ENCODE measurements around the gene THTPA. TPM values are rescaled to one million over a fixed set of nuclear protein-coding genes. Genes with fewer than 3 reads are reported as not detected.

Gene THTPA, protein sequence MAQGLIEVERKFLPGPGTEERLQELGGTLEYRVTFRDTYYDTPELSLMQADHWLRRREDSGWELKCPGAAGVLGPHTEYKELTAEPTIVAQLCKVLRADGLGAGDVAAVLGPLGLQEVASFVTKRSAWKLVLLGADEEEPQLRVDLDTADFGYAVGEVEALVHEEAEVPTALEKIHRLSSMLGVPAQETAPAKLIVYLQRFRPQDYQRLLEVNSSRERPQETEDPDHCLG
- 10 to 100 TPM; 14.2 to 19.2 TPM for total RNA-seq

DNA sequence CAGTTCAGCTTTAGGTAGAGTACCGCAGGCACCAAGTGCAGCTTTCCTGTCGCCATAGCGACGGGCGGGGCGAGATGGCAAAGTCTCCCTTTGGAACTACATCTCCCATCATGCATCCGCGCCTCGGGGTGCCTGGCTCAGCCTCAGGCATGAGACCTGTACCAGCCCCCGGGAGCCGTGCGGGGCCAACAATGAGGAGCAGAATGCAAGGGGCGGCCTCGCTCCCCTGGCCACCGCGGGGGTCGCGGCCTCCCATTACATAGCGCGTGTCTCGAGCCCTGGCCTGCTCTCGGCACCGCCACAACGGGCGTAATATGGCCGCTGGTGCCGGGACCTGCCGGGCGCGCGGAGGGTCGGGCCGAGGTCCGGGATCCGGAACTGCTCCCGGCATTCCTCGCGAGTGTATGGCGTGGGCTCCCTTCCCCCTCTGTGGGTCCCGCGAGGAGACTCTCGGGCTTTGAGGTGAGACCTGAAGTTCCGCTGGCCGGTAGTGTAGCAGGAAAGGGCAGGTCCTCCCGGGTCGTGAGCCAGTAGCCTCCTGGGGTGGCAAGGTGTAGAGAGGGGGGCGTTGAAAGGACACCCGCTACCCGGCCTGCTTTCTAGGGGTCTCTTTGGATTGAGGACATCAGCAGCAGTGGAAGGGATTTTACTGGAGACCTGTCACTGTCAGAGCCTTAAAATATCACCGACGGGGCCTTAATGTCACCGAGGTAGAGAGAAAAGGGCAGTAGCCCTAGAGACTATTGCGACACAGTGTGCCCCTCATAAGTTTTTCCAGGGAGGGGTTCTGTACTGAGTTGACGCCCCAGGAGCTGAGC is at the start of gene THTPA:
Gene THTPA (plus strand): TSS at position 390 of the 818 bp plus-strand sequence. CDS start 487 bp downstream, outside the sequence.
- ATAC-seq (ENCODE audit: low read depth), result peak; percentile 81
- H3K4me3 Mint-ChIP-seq, result peak within 1 kb of the TSS; percentile 95
- H3K27ac Mint-ChIP-seq, result peak within 1 kb of the TSS; percentile 96
- no peaks in the 10 kb centered on the region for H3K27me3 Mint-ChIP-seq
- peaks cover 32% of the 10 kb centered on the region for H3K4me1 Mint-ChIP-seq
- POLR2A ChIA-PET, result interaction anchor here (0.5 to 2.4 kb wide), 7 partner anchors 11 to 790 kb away, joined by 3 to 15 read pairs (median 4); partner anchors contain the start of genes AP1G2 and PABPN1
- H3K9me3 Mint-ChIP-seq, result no peaks in the 10 kb centered on the region
- peaks cover 9% of the 10 kb centered on the region for H3K36me3 Mint-ChIP-seq
- DNase-seq, result peak; percentile 90

DNA sequence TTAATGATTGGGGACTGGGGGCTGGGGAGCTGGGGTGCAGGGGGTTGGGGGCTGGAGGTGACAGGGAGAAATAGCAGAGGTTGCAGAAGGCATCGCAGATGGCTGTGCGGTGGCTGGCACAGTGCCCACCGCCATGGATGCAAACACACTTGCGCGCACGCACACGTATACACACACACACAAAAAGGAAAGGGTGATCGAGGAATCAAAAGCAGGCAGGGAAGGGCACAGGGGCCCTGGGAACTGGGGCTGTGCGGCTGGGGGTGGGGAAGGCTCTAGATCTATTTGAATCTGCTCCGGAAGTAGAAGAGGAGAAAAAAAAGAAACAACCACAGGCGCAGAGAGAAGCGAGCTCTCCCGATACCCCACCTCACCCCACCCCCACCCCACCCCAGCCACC is 43.9 kb upstream of the THTPA start:
- peak overlapping the region; percentile 83 for H3K27ac Mint-ChIP-seq

DNA sequence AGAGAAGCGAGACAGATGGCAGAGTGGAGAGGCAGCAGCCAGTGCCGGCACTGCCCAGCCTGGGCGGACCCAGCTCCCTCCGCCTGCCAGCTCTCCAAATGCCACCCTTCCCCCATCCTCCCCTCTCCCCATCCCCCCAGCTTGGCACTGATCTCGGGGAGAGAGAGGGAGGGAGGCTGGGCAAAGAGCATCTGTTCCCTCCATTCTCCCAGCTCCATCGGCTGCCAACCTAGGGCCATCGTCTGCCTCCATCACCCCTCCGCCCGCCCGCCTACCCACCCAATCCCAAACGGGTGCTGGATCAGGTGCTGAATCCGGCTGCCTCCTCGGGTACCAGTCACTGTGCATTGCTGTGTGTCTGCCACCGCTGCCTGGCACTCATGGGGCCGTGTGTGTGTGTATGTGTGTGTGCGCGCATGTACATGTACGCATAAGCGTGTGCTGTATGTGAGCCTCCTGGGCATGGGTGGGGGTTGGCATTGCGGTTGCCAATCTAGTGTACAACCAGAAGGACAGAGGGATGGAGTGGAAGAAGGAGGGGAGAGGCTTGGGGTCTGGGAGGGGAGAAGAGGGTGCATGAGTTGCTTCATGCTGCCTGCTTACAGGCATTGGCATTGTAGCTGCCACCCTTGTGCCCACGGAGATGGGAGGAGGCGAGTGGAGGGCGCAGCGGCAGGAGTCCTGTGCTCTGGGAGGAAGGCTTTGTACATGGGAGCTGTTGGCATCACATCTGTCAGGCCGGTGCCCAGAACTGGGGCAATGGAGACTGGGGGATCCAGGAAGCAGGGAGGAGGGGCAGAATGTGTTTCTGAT is 42.9 kb upstream of the THTPA start:
- DNase-seq, result no peak
- peak overlapping the region; percentile 48 for H3K4me3 Mint-ChIP-seq
- no peak for ATAC-seq (ENCODE audit: low read depth)
- peak overlapping the region; percentile 4 for H3K27ac Mint-ChIP-seq
- peaks cover 8% of the 10 kb centered on the region for H3K4me1 Mint-ChIP-seq
- no peaks in the 10 kb centered on the region for H3K9me3 Mint-ChIP-seq
- peaks cover 1% of the 10 kb centered on the region for H3K36me3 Mint-ChIP-seq
- POLR2A ChIA-PET, result interaction anchor here (1.1 kb wide), 1 partner anchor 192 kb away, joined by 3 read pairs; the partner anchor contains the start of gene PABPN1
- no peaks in the 10 kb centered on the region for H3K27me3 Mint-ChIP-seq

More for the DNA sequence above, 43.9 kb upstream of the THTPA start:
- no peak for DNase-seq
- POLR2A ChIA-PET, result interaction anchor here (1.1 kb wide), 1 partner anchor 191 kb away, joined by 3 read pairs; the partner anchor contains the start of gene PABPN1
- no peaks in the 10 kb centered on the region for H3K27me3 Mint-ChIP-seq
- peaks cover 1% of the 10 kb centered on the region for H3K36me3 Mint-ChIP-seq
- H3K4me1 Mint-ChIP-seq, result peaks cover 8% of the 10 kb centered on the region
- H3K9me3 Mint-ChIP-seq, result no peaks in the 10 kb centered on the region
- peak overlapping the region; percentile 79 for H3K4me3 Mint-ChIP-seq
- ATAC-seq (ENCODE audit: low read depth), result peak; percentile 62

DNA sequence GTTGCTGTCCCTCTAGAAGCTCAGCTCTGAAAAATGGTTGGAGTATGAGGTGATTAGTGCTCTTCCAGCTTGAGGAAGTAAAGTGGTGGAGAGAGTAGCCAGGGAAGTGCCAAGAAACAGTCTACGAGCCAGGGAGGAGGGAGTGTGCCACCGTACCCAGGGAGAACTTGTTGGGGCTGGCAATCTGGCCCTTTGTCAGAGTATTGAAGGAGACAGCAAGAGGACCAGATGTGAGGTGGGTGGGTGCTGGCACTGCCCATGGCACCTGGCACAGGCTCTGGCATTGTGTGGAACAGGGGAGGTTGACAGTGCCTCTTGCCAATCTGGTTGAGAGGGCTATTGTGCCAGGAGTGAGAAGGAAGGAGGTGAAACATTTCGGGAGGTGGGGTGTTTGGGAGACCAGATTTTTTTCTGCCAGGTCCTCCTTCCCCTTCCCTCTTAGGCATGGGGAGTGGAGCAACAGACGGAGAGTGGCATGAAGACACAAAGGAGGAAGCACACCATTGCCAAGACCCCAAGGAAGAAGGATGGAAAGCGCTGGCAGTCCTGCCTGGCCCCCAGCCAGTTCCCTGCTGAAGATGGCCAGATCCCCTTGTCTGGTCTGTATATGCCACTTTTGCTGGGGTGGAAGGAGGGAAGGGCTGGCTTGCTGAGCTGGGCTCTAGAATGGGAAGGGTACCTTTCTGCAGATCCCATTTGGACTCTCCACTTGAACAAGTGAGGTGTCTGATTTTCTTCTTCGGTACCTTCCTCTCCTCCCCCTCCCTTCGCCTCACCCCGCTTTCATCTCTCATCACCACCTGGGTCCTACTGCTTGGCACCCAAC is 42.0 kb upstream of the THTPA start:
- no peak overlapping the region for H3K4me3 Mint-ChIP-seq

DNA sequence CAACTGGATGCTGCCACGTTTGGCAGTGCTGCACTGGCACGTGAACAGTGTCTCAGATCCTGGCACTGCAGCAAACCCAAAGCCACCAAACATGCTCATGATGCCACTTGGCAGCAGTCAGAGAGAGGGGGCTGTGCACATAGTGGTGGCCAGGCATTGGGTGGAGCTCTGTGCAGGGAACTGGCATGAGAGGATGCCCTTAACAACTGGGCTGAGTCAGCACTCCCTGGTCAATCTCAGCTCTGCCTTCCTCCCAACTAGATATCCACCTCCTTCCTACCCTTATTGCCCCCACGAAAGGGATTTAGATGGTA is 41.5 kb upstream of the THTPA start:
- no peaks in the 10 kb centered on the region for H3K9me3 Mint-ChIP-seq

More for the DNA sequence above, 42.0 kb upstream of the THTPA start:
- H3K36me3 Mint-ChIP-seq, result peaks cover 1% of the 10 kb centered on the region
- ATAC-seq (ENCODE audit: low read depth) (no peak), DNase-seq (no peak)
- no peaks in the 10 kb centered on the region for H3K9me3 Mint-ChIP-seq
- POLR2A ChIA-PET, result no interaction called here
- H3K4me1 Mint-ChIP-seq, result peaks cover 8% of the 10 kb centered on the region
- H3K27ac Mint-ChIP-seq, result peak overlapping the region; percentile 4
- no peaks in the 10 kb centered on the region for H3K27me3 Mint-ChIP-seq

DNA sequence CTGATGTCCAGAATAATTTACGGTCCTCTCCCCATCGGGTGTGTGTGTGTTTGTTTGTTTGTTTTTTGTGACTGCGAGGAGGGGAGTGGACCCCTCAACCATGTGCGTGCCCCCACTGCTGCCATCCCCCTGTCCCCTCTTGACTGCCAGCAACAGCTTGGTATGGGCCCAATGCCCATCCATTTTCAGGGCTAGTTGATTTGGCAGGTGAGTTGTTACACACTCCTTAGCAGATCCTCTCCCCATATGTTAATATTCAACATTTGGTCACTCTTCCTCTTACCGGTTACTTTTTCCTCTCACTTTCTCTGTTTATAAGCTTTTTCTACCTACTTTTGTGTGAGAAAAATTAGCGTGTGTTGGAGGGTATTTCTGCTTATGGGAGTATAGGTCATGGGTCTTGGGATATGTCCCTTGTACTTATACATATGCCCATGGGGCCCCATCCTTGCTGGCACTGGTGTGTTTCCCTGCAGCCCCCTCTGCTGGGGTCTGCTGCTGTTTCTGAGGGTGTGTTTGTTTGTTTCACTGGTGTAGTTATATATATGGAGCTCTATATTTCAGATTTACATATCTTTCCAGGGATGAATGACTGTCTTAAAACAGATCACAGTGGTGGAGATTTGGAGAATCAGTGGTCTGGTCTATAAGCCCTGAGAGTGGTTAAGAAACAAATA is 38.3 kb upstream of the THTPA start:
- Mint-ChIP-seq H3K27ac (no peak overlapping the region), H3K9me3 (no peaks in the 10 kb centered on the region), H3K36me3 (peaks cover 1% of the 10 kb centered on the region), H3K4me3 (no peak overlapping the region), H3K4me1 (peaks cover 2% of the 10 kb centered on the region), H3K27me3 (no peaks in the 10 kb centered on the region)
- DNase-seq, result no peak
- no peak for ATAC-seq (ENCODE audit: low read depth)
- POLR2A ChIA-PET, result no interaction called here

More for the DNA sequence above, 41.5 kb upstream of the THTPA start:
- Mint-ChIP-seq H3K27ac (no peak overlapping the region), H3K36me3 (peaks cover 1% of the 10 kb centered on the region), H3K4me1 (peaks cover 8% of the 10 kb centered on the region), H3K4me3 (no peak overlapping the region), H3K27me3 (no peaks in the 10 kb centered on the region)
- ATAC-seq (ENCODE audit: low read depth) (no peak), DNase-seq (no peak)
- POLR2A ChIA-PET, result no interaction called here

DNA sequence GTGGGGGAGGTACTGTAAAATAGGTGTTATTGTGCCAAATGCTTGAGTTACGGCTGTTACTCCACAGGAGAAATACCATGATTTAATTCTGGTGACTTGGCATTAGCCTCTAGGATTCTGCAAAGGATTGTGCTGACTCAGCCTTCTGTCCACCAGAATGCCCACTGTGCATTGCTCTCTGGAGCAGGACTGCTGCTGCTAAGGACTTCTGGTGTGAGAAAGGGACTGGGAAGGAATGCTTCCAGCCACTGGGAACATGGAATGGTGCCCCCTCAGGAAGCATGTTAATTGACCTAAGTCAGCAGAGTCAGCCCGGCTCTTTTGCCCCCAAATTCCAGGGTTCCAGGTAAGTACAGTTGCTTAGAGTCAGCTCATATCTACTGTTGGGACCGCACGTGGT is 37.4 kb upstream of the THTPA start:
- H3K27me3 Mint-ChIP-seq, result no peaks in the 10 kb centered on the region
- H3K36me3 Mint-ChIP-seq, result peaks cover under 1% of the 10 kb centered on the region
- H3K9me3 Mint-ChIP-seq, result no peaks in the 10 kb centered on the region
- H3K27ac Mint-ChIP-seq, result no peak overlapping the region
- no peak overlapping the region for H3K4me3 Mint-ChIP-seq
- peaks cover 2% of the 10 kb centered on the region for H3K4me1 Mint-ChIP-seq
- no peak for DNase-seq
- ATAC-seq (ENCODE audit: low read depth), result no peak
- POLR2A ChIA-PET, result no interaction called here

DNA sequence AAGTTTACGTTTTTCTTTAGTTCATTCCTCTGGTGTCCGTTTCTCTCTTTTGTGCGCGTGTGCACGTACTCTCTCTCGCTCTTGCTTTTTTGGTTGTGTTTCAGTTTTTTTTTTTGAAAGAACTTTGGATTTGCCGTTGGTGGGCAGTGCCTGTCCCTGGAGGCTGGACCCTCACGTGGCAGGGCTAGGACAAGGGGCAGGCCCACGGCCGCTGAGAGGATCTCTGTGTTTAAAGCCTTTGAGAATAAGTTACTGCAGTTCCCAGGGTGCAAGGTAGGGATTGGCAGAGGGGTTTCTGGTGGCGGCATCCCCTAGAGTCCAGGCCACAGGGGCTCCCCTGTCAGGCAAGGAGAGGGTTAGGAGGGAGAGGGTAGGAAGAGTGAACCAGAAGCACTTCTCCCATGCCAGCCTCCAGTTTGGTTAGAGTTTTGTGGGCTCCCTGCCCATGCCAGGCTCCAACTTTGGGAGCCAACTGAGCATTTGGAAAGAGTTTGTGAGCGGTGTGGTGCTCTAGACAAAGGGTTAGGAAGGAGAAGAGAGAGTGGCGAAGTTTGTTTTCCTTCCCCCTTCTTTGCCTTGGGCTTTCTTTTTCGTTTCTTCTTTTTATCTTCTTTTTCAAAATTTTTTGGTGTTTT is 35.1 kb upstream of the THTPA start:
- POLR2A ChIA-PET, result no interaction called here
- Mint-ChIP-seq H3K36me3 (no peaks in the 10 kb centered on the region), H3K27ac (no peak overlapping the region), H3K4me1 (no peaks in the 10 kb centered on the region), H3K9me3 (no peaks in the 10 kb centered on the region), H3K4me3 (no peak overlapping the region), H3K27me3 (no peaks in the 10 kb centered on the region)
- DNase-seq (no peak), ATAC-seq (ENCODE audit: low read depth) (no peak)

DNA sequence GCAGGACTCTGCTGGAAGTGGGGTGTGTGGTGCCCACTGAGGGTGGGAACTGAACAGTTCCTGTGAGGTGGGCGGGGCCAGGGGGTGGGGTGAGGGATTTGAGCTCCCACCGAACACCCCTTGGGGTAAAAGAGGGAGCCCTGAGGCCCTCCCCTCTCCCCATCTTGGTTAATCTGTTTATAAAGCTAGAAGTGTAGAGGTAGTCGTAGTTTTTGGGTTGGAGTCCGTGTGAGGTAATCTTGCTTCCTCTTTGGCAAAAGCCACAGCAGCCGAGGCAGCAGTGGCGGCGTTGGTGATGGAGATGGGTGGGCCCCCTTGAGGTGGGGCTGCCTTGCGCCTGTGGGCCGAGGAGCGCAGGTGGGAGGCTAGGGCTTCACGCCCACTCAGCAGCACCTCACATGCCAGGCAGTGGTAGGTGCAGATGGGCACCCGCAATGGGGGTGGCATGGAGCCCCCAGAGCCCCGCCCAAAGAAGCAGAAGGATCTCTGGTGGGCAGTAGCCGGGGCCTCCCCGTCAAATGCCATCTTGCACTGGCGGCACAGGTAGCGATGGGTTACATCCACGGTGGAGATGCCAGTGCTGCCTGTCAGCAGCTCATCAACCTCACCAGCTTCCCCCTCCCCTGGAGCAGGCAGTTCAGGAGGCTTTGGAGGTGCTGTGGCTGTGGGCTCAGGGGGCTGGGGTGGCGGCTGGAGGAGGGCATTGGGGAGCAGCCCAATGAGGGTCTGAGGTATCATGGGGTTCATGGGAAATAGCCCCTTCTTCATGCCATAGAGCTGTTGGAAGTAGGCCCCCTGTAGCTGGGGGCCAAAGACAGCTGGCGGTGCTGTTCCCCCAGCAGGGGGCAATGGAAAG is 34.1 kb upstream of the THTPA start:
- Mint-ChIP-seq H3K36me3 (no peaks in the 10 kb centered on the region), H3K4me3 (no peak overlapping the region), H3K4me1 (no peaks in the 10 kb centered on the region), H3K27me3 (no peaks in the 10 kb centered on the region), H3K27ac (no peak overlapping the region), H3K9me3 (no peaks in the 10 kb centered on the region)
- DNase-seq, result no peak
- ATAC-seq (ENCODE audit: low read depth), result no peak
- POLR2A ChIA-PET, result no interaction called here

DNA sequence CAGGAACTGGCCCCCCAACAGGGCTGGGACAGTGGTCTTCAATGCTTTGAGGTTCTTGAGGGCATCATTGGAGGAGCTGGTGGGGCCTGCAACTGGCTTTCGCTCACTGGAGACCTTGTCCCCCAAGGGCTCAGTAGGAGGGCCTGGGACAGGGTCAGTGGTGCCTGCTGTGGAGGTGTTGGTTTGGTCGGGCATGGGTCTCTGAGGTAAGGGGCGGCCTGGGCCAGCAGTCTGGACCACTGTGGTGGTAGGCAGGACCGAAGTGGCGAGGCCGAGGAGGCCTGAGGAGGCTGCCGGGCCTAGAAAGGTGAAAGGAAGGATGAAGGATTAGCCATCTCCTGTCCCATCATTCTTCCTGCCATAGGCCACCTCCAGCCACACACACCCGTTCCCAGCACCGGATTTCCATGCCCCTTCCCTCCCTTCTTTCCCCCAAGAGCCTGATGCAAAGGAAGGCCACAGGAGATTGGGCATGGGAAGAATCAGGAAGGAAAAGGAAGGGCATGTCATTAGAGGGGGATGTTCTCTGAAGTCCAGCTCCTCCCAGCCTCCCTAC is 33.4 kb upstream of the THTPA start:
- no peaks in the 10 kb centered on the region for H3K36me3 Mint-ChIP-seq

More for the DNA sequence above, 33.4 kb upstream of the THTPA start:
- no peak overlapping the region for H3K27ac Mint-ChIP-seq
- POLR2A ChIA-PET, result no interaction called here
- no peak overlapping the region for H3K4me3 Mint-ChIP-seq
- ATAC-seq (ENCODE audit: low read depth) (no peak), DNase-seq (no peak)
- H3K4me1 Mint-ChIP-seq, result no peaks in the 10 kb centered on the region
- H3K27me3 Mint-ChIP-seq, result no peaks in the 10 kb centered on the region
- H3K9me3 Mint-ChIP-seq, result no peaks in the 10 kb centered on the region
